ENCODE data around the gene IFTAP. TPM values are rescaled to one million over a fixed set of nuclear protein-coding genes. Genes with fewer than 3 reads are reported as not detected.
"Not testable (repeated sequence)": the region's sequence is repeated elsewhere in the genome, so short reads cannot be mapped to it uniquely, and the experiment has no call there.

The IFTAP gene
- total RNA-seq, 1 donor from 2014 or later, result 31.2 TPM

- Mint-ChIP-seq H3K9me3 (ENCODE audit: unreplicated experiment) (peaks cover 6% of the 10 kb centered on the region), H3K36me3 (ENCODE audit: unreplicated experiment) (peaks cover 26% of the 10 kb centered on the region), H3K4me1 (ENCODE audit: low read depth, unreplicated experiment) (no peaks in the 10 kb centered on the region), H3K4me3 (ENCODE audit: unreplicated experiment) (no peak overlapping the region), H3K27me3 (ENCODE audit: unreplicated experiment) (peaks cover 5% of the 10 kb centered on the region), H3K27ac (ENCODE audit: unreplicated experiment) (no peak overlapping the region)
- TF ChIP-seq CTCF (IDR thresholded peaks at IDR 0.05; ENCODE audit: partially characterized antibody, unreplicated experiment), result peak; percentile 94
- DNase-seq, result no peak
These were observed 78.6 kb downstream of the IFTAP start for GRCh38 chr11:36672815-36673450.

GRCh38 chr11:36679547-36679946 is 85.2 kb downstream of the IFTAP start:
- H3K4me1 Mint-ChIP-seq (ENCODE audit: low read depth, unreplicated experiment); H3K36me3 Mint-ChIP-seq (ENCODE audit: unreplicated experiment); H3K4me3 Mint-ChIP-seq (ENCODE audit: unreplicated experiment); DNase-seq; H3K9me3 Mint-ChIP-seq (ENCODE audit: unreplicated experiment); H3K27ac Mint-ChIP-seq (ENCODE audit: unreplicated experiment); H3K27me3 Mint-ChIP-seq (ENCODE audit: unreplicated experiment): not testable (repeated sequence)

- no peaks in the 10 kb centered on the region for H3K27me3 Mint-ChIP-seq (ENCODE audit: unreplicated experiment)
- TF ChIP-seq CTCF (IDR thresholded peaks at IDR 0.05; ENCODE audit: partially characterized antibody, unreplicated experiment), result no peak
- H3K9me3 Mint-ChIP-seq (ENCODE audit: unreplicated experiment), result peaks cover 3% of the 10 kb centered on the region
- no peak overlapping the region for H3K27ac Mint-ChIP-seq (ENCODE audit: unreplicated experiment)
- no peaks in the 10 kb centered on the region for H3K36me3 Mint-ChIP-seq (ENCODE audit: unreplicated experiment)
- H3K4me3 Mint-ChIP-seq (ENCODE audit: unreplicated experiment), result no peak overlapping the region
- H3K4me1 Mint-ChIP-seq (ENCODE audit: low read depth, unreplicated experiment), result no peaks in the 10 kb centered on the region
- DNase-seq, result no peak
These were observed 89.5 kb downstream of the IFTAP start for GRCh38 chr11:36683818-36684217.

GRCh38 chr11:36684840-36685801 is 90.8 kb downstream of the IFTAP start:
- Mint-ChIP-seq H3K4me1 (ENCODE audit: low read depth, unreplicated experiment) (peaks cover 2% of the 10 kb centered on the region), H3K9me3 (ENCODE audit: unreplicated experiment) (no peaks in the 10 kb centered on the region), H3K36me3 (ENCODE audit: unreplicated experiment) (no peaks in the 10 kb centered on the region), H3K4me3 (ENCODE audit: unreplicated experiment) (no peak overlapping the region), H3K27ac (ENCODE audit: unreplicated experiment) (no peak overlapping the region), H3K27me3 (ENCODE audit: unreplicated experiment) (no peaks in the 10 kb centered on the region)
- no peak for TF ChIP-seq CTCF (IDR thresholded peaks at IDR 0.05; ENCODE audit: partially characterized antibody, unreplicated experiment)
- DNase-seq, result no peak

GRCh38 chr11:36688132-36688531 is 93.8 kb downstream of the IFTAP start:
- DNase-seq, result no peak
- Mint-ChIP-seq H3K27me3 (ENCODE audit: unreplicated experiment) (no peaks in the 10 kb centered on the region), H3K4me1 (ENCODE audit: low read depth, unreplicated experiment) (peaks cover 2% of the 10 kb centered on the region), H3K27ac (ENCODE audit: unreplicated experiment) (no peak overlapping the region), H3K9me3 (ENCODE audit: unreplicated experiment) (no peaks in the 10 kb centered on the region), H3K4me3 (ENCODE audit: unreplicated experiment) (no peak overlapping the region), H3K36me3 (ENCODE audit: unreplicated experiment) (no peaks in the 10 kb centered on the region)
- no peak for TF ChIP-seq CTCF (IDR thresholded peaks at IDR 0.05; ENCODE audit: partially characterized antibody, unreplicated experiment)

All from glutamatergic neuron (in vitro differentiated cells).